ENCODE data around the gene SDK2.

SDK2 gene

DNA sequence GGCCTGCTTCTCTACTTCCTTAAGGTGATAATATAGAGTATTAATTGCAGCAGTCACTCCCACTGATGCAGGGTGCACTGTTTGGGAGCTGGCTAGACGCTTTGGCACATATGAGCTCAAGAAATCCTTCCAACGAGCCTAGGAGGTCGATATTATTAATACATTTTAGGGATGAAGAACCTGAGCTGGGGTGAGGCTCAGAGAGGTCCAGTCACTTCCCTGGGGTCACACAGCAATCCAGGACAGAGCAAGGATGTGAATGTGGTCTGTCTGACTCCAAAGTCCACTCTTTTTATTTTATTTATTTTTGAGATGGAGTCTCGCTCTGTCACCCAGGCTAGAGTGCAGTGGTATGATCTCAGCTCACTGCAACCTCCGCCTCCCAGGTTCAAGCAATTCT is 176.0 kb downstream of the SDK2 start:
- H3K4me1 ChIP-seq (ENCODE audit: control insufficient read depth in 1 of 2, insufficient read depth in 2 of 2, low read length in 2 of 2), result no peaks in the 10 kb centered on the region

DNA sequence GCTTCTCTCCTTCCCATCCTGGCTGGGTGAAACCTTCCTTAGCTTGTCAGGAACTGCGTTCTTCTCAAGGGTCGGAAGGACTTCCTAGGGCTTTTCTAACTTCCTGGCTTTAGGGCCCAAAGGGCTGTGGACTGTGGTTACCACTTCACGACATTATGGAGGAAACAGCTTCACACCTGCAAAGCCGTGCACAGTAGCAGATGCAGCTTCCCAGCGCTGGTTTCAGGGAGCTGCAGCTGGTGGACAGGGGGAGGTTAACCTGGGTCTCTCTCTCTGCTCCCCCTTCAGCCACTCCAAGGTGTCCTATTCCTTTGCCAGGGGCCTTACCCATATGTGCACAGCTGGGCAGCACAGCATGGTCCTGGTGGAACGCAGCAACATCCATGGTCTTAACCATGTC is 176.6 kb downstream of the SDK2 start:
- no peaks in the 10 kb centered on the region for H3K36me3 ChIP-seq (ENCODE audit: control insufficient read depth in 1 of 2, insufficient read depth in 2 of 2, low read length in 2 of 2)
- H3K9me3 ChIP-seq (ENCODE audit: control insufficient read depth in 1 of 2, low read length in 2 of 2), result no peaks in the 10 kb centered on the region
- H3K4me1 ChIP-seq (ENCODE audit: control insufficient read depth in 1 of 2, insufficient read depth in 2 of 2, low read length in 2 of 2), result no peaks in the 10 kb centered on the region
- H3K27ac ChIP-seq (ENCODE audit: low read length), result no peak overlapping the region
- H3K27me3 ChIP-seq (ENCODE audit: low read depth, low read length), result no peaks in the 10 kb centered on the region
- H3K4me3 ChIP-seq (ENCODE audit: low read depth in 1 of 2, low read length in 2 of 2), result no peak overlapping the region

More for the DNA sequence above, 176.0 kb downstream of the SDK2 start:
- Histone ChIP-seq H3K36me3 (ENCODE audit: control insufficient read depth in 1 of 2, insufficient read depth in 2 of 2, low read length in 2 of 2) (no peaks in the 10 kb centered on the region), H3K27ac (ENCODE audit: low read length) (no peak overlapping the region), H3K9me3 (ENCODE audit: control insufficient read depth in 1 of 2, low read length in 2 of 2) (no peaks in the 10 kb centered on the region), H3K27me3 (ENCODE audit: low read depth, low read length) (no peaks in the 10 kb centered on the region), H3K4me3 (ENCODE audit: low read depth in 1 of 2, low read length in 2 of 2) (no peak overlapping the region)

DNA sequence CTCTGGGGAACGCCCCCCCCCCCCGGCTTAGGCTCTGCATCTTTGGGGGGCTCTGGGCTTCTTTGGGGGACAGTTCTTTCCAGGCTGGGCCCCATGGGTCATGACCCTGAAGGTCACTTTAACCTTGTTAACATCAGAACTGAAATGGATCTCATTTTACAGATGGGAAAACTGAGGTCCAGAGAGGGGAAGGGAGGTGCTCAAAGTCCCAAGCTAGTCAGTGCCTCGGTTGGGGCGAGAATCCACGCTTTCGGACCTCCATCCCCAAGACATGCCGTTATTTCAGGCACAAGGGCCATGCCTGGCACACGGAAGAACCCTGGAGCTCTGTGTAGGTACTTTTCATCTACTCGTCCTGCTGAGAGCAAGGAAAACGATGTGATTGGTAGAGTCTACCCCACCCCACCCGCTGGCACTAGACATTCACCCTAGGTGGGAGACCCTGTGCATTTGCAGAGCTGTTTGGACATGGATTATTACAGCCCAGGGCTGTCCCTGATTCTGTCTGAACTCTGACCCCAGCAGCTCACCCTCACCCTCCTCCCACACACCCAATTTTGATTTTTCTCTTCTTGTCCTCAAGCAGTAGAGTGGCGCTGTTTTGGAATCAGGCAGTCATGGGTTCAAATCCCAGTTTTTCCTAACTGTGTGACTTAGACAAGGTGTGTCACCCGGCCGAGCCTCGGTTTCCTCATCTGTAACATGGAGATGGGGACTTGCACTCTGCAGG is 177.4 kb downstream of the SDK2 start:
- no peaks in the 10 kb centered on the region for H3K4me1 ChIP-seq (ENCODE audit: control insufficient read depth in 1 of 2, insufficient read depth in 2 of 2, low read length in 2 of 2)
- H3K27ac ChIP-seq (ENCODE audit: low read length), result no peak overlapping the region
- no peaks in the 10 kb centered on the region for H3K27me3 ChIP-seq (ENCODE audit: low read depth, low read length)
- no peaks in the 10 kb centered on the region for H3K36me3 ChIP-seq (ENCODE audit: control insufficient read depth in 1 of 2, insufficient read depth in 2 of 2, low read length in 2 of 2)
- H3K4me3 ChIP-seq (ENCODE audit: low read depth in 1 of 2, low read length in 2 of 2), result no peak overlapping the region
- no peaks in the 10 kb centered on the region for H3K9me3 ChIP-seq (ENCODE audit: control insufficient read depth in 1 of 2, low read length in 2 of 2)

DNA sequence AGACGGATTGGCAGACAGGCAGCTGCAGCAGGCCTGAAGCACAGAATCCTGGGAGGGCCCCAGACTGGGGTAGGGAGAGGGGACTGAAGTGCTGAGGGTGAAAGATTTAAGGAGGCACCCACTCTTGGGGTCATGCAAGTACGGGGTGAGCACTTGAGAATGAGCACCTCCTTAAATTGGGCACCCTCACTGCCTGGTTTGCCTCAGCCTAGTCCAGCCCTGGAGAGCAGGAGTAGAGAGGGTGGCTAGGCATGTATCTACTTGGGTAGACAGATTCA is 178.4 kb downstream of the SDK2 start:
- no peaks in the 10 kb centered on the region for H3K4me1 ChIP-seq (ENCODE audit: control insufficient read depth in 1 of 2, insufficient read depth in 2 of 2, low read length in 2 of 2)
- no peaks in the 10 kb centered on the region for H3K27me3 ChIP-seq (ENCODE audit: low read depth, low read length)
- no peaks in the 10 kb centered on the region for H3K9me3 ChIP-seq (ENCODE audit: control insufficient read depth in 1 of 2, low read length in 2 of 2)
- no peaks in the 10 kb centered on the region for H3K36me3 ChIP-seq (ENCODE audit: control insufficient read depth in 1 of 2, insufficient read depth in 2 of 2, low read length in 2 of 2)
- no peak overlapping the region for H3K27ac ChIP-seq (ENCODE audit: low read length)
- no peak overlapping the region for H3K4me3 ChIP-seq (ENCODE audit: low read depth in 1 of 2, low read length in 2 of 2)

DNA sequence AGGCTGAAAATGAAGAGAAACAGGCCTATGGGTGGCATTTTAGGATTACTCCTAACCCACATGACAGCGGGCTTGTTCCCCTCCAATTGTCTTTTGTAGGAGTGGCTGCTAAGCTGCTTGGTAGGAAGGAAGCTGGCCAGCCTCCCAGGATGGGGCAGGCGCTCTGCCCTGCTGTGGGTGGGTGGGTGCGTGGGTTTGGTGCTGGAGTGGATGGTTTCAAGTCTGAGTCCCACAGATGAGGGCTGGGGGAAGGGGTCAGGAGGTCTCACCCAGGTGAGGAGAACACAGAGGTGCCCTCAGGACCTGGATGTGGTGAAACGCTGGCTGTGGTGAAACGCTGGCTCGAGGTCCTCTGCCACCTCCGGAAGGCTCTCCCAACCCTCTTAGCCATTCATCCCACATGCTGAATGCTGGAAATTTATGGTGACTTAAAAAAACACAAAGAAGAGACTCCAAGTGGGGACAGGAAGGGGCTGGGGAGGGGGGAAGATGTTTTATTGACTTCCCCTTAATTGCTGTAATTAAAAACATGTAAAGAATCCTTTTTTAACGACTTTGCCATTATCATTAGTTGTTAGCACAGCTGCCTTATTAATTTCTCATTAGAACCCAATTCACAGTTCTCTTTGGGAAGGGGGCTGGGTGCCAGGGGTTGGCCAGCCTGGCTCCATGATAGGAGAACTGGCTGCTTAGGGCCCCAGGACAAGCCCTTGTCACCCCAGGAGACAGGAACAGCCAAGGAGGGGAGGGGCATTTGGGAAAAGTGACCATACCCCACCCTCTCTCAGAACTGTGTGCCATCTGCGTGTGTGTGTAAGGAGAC is 178.9 kb downstream of the SDK2 start:
- Histone ChIP-seq H3K36me3 (ENCODE audit: control insufficient read depth in 1 of 2, insufficient read depth in 2 of 2, low read length in 2 of 2) (no peaks in the 10 kb centered on the region), H3K4me3 (ENCODE audit: low read depth in 1 of 2, low read length in 2 of 2) (no peak overlapping the region), H3K27me3 (ENCODE audit: low read depth, low read length) (no peaks in the 10 kb centered on the region), H3K4me1 (ENCODE audit: control insufficient read depth in 1 of 2, insufficient read depth in 2 of 2, low read length in 2 of 2) (no peaks in the 10 kb centered on the region), H3K9me3 (ENCODE audit: control insufficient read depth in 1 of 2, low read length in 2 of 2) (no peaks in the 10 kb centered on the region), H3K27ac (ENCODE audit: low read length) (no peak overlapping the region)

DNA sequence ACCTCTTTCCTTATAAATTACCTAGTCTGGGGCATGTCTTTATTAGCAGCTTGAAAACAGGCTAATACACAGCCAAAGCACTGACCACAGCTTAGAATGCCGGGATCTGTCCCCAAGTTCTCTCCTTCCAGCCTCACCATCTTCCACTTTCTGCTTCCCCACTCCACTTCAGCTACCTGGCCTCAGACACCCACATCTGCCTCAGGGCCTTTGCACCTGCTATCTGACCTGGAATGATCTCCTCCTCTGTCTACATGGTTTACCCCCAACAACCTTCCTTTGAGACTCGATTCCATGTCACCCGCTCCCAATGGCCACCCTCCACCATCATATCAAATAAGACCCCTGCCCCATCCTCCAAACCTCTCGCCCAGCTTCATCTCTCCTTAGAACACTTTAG is 179.8 kb downstream of the SDK2 start:
- Histone ChIP-seq H3K4me3 (ENCODE audit: low read depth in 1 of 2, low read length in 2 of 2) (no peak overlapping the region), H3K27ac (ENCODE audit: low read length) (no peak overlapping the region), H3K36me3 (ENCODE audit: control insufficient read depth in 1 of 2, insufficient read depth in 2 of 2, low read length in 2 of 2) (no peaks in the 10 kb centered on the region), H3K4me1 (ENCODE audit: control insufficient read depth in 1 of 2, insufficient read depth in 2 of 2, low read length in 2 of 2) (no peaks in the 10 kb centered on the region), H3K9me3 (ENCODE audit: control insufficient read depth in 1 of 2, low read length in 2 of 2) (peaks cover 0 to 6% of the 10 kb centered on the region in 2 donors), H3K27me3 (ENCODE audit: low read depth, low read length) (no peaks in the 10 kb centered on the region)

DNA sequence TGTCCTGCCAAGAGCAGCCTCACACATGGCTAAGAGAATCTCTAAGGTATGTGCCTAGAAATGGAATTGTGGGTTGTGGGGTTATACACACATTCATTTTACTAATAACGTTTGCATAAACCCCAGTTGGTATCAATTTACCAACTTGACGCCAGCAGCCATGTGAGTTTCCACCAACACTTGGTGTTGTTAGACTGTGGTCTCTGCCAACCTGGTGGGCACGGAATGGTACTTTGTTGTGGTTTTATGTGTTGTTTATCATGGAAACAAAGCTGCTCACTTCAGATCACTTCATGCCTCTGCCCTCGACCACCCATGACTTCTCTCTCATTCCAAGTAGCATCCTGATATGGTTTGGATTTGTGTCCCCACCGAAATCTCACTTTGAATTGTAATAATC is 180.4 kb downstream of the SDK2 start:
- H3K4me1 ChIP-seq (ENCODE audit: control insufficient read depth in 1 of 2, insufficient read depth in 2 of 2, low read length in 2 of 2), result no peaks in the 10 kb centered on the region
- no peak overlapping the region for H3K27ac ChIP-seq (ENCODE audit: low read length)
- H3K36me3 ChIP-seq (ENCODE audit: control insufficient read depth in 1 of 2, insufficient read depth in 2 of 2, low read length in 2 of 2), result no peaks in the 10 kb centered on the region
- H3K4me3 ChIP-seq (ENCODE audit: low read depth in 1 of 2, low read length in 2 of 2), result no peak overlapping the region
- H3K9me3 ChIP-seq (ENCODE audit: control insufficient read depth in 1 of 2, low read length in 2 of 2), result peaks cover 0 to 6% of the 10 kb centered on the region in 2 donors
- no peaks in the 10 kb centered on the region for H3K27me3 ChIP-seq (ENCODE audit: low read depth, low read length)

DNA sequence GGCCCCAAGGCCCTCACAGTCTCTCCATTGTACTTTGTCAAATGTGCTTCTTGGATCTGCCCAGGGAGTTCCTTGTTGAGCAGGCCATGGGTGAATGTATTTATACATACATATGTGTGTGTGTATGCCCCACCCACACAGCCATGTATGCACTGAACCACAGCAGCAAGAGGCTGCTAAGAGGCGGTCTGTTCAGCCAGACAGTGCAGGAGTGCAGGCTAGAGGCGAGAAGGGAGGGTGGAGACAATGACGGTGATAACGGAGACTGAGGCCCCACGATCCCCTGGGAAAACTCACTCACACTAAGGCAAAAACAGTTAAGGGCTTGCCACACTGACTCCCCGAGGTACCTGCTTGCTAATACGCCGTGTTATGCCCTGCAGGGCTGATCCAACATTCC is 181.4 kb downstream of the SDK2 start:
- Histone ChIP-seq H3K4me1 (ENCODE audit: control insufficient read depth in 1 of 2, insufficient read depth in 2 of 2, low read length in 2 of 2) (no peaks in the 10 kb centered on the region), H3K27me3 (ENCODE audit: low read depth, low read length) (no peaks in the 10 kb centered on the region), H3K27ac (ENCODE audit: low read length) (no peak overlapping the region), H3K9me3 (ENCODE audit: control insufficient read depth in 1 of 2, low read length in 2 of 2) (peaks cover 0 to 6% of the 10 kb centered on the region in 2 donors), H3K36me3 (ENCODE audit: control insufficient read depth in 1 of 2, insufficient read depth in 2 of 2, low read length in 2 of 2) (no peaks in the 10 kb centered on the region), H3K4me3 (ENCODE audit: low read depth in 1 of 2, low read length in 2 of 2) (no peak overlapping the region)

DNA sequence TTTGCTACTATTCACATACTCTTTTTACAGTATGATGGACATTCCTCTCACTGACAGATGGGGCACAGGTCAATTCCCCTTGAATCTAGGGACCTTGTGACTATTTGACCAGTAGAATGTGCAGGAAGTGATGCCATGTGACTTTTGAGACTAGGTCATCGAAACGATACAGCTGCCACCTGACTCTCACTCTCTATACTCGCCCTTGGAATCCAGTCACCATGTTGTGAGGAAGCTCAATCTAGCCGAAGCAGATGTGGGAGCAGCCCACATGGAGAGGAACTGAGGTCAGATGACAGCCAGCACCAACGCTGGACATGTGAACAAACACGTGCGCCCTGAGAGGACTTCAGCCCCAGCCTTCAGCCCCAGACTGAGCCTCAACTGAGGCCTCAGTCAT is 184.3 kb downstream of the SDK2 start:
- H3K4me1 ChIP-seq (ENCODE audit: control insufficient read depth in 1 of 2, insufficient read depth in 2 of 2, low read length in 2 of 2), result no peaks in the 10 kb centered on the region
- H3K27ac ChIP-seq (ENCODE audit: low read length), result no peak overlapping the region
- H3K27me3 ChIP-seq (ENCODE audit: low read depth, low read length), result no peaks in the 10 kb centered on the region
- peaks cover 0 to 6% of the 10 kb centered on the region in 2 donors for H3K9me3 ChIP-seq (ENCODE audit: control insufficient read depth in 1 of 2, low read length in 2 of 2)
- H3K36me3 ChIP-seq (ENCODE audit: control insufficient read depth in 1 of 2, insufficient read depth in 2 of 2, low read length in 2 of 2), result no peaks in the 10 kb centered on the region
- H3K4me3 ChIP-seq (ENCODE audit: low read depth in 1 of 2, low read length in 2 of 2), result no peak overlapping the region

DNA sequence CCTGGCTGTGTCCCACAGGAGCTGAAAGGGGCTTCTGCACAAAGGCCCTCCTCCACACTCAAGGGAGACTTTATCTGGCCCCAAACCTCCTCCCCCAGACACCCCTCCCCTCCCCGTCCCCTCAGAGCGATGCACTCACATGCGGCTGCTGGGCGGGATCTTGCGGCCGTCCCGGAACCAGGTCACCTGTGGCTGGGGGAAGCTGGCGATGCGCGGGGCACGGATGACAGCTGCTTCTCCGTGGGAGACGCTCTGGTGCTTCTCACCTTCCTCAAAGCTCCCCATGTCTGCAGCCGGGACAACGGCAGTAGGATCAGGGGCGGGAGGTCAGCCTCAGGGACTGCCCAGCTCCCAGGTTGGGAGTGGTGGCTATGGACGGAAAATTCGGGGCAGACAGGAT is 188.5 kb downstream of the SDK2 start:
- H3K4me1 ChIP-seq (ENCODE audit: control insufficient read depth in 1 of 2, insufficient read depth in 2 of 2, low read length in 2 of 2), result no peaks in the 10 kb centered on the region
- H3K27ac ChIP-seq (ENCODE audit: low read length), result no peak overlapping the region
- no peak overlapping the region for H3K4me3 ChIP-seq (ENCODE audit: low read depth in 1 of 2, low read length in 2 of 2)
- H3K27me3 ChIP-seq (ENCODE audit: low read depth, low read length), result no peaks in the 10 kb centered on the region
- H3K9me3 ChIP-seq (ENCODE audit: control insufficient read depth in 1 of 2, low read length in 2 of 2), result peaks cover 0 to 9% of the 10 kb centered on the region in 2 donors
- no peaks in the 10 kb centered on the region for H3K36me3 ChIP-seq (ENCODE audit: control insufficient read depth in 1 of 2, insufficient read depth in 2 of 2, low read length in 2 of 2)

DNA sequence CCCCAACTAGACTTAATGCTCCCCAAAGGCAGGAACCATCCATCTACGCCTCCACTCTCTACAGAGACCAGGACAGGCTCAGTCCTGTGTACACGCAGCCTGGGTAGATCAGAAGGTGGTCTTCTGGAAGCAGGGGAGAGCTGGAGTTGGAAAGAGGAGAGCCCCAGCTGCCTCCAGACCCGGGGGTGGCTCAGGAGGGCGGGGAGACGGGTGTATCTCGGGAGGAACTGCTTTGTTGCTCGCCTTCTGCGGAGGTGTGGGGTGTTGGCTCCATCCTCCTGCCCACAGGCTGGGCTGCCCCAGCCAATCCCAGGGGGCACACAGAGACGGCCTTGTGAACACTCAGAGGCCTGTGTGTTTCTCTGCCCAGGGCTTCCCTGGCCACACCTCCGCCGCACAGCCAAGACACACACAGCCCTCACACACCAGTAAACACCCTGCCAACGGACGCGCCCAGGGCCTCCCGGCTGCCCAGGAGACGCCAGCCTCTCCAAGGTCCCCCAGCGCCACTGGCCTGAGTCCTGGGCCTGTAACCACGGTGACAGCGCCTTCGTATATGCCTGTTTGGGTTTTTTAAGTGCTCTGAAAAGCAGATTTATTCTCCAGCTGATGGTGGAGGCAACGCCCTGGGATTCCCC is 189.1 kb downstream of the SDK2 start:
- Histone ChIP-seq H3K4me1 (ENCODE audit: control insufficient read depth in 1 of 2, insufficient read depth in 2 of 2, low read length in 2 of 2) (no peaks in the 10 kb centered on the region), H3K9me3 (ENCODE audit: control insufficient read depth in 1 of 2, low read length in 2 of 2) (peaks cover 0 to 8% of the 10 kb centered on the region in 2 donors)

More for the DNA sequence above, 189.1 kb downstream of the SDK2 start:
- Histone ChIP-seq H3K4me3 (ENCODE audit: low read depth in 1 of 2, low read length in 2 of 2) (no peak overlapping the region), H3K36me3 (ENCODE audit: control insufficient read depth in 1 of 2, insufficient read depth in 2 of 2, low read length in 2 of 2) (no peaks in the 10 kb centered on the region), H3K27ac (ENCODE audit: low read length) (no peak overlapping the region), H3K27me3 (ENCODE audit: low read depth, low read length) (no peaks in the 10 kb centered on the region)

All from muscle layer of duodenum (tissue), 2 donors.